AG04449 (cell line): Measurements from ENCODE around the gene SRPRB.

Source experiments
- CTCF ChIA-PET: fragments of 350-600 bp; formaldehyde crosslinking; extraction: SDS; loops from one replicate; lab custom pipeline; 2021; ENCODE audit warnings: antibody characterized with exemption; lab: Yijun Ruan, JAX
- POLR2A ChIA-PET: fragments of 400-600, 350-600 bp; formaldehyde crosslinking; extraction: SDS; loops from one replicate; lab custom pipeline; 2020; ENCODE audit warnings: antibody characterized with exemption, inconsistent platforms; lab: Yijun Ruan, JAX
- DNase-seq: peaks from one replicate; pipeline ENCODE4 v3.0.0-alpha.2; 2010; ENCODE audit warnings: low read depth, low spot score
- H3K4me3 ChIP-seq: 2 replicates; pipeline ENCODE4 v1.5.1; 2011; ENCODE audit warnings: low read depth, mild to moderate bottlenecking, control low read depth, low read length
- CTCF ChIP-seq: IDR thresholded peaks from one replicate; pipeline ENCODE4 v1.5.1; 2011; ENCODE audit warnings: mild to moderate bottlenecking, moderate library complexity, low read length, control low read depth, inconsistent platforms; ENCODE audit not compliant: insufficient read depth; ENCODE audit errors: missing control alignments

The SRPRB gene

DNA sequence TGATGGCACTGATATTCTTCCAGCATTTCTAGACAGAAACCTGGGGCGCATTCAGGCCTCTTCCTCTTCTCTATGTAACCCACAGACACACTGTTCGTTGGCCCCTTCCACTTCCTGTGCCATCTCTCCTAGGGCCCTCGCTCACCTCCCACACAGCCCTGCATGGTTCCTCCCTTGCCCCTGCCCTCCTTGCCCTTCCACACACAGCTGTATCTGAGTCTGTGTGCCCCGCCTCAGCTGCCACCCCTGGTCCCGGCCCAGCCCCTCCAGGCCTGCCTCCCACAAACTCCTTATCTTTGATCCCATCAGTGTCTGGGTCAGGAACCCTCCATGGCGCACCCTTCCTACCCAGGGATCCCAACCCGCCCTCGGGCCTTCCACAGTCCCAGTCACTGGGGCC lies 52.2 kb downstream of the SRPRB start:
- no peak for TF ChIP-seq CTCF
- no peak overlapping the region for H3K4me3 ChIP-seq
- DNase-seq, result no peak
- CTCF ChIA-PET, result interaction anchor here (0.8 kb wide), 1 partner anchor 14 kb away, joined by 3 read pairs; no protein-coding TSS in a partner anchor
- POLR2A ChIA-PET, result no interaction called here

- POLR2A ChIA-PET, result no interaction called here
- H3K4me3 ChIP-seq, result no peak overlapping the region
- no peak for DNase-seq
- no peak for TF ChIP-seq CTCF
- CTCF ChIA-PET, result interaction anchor here (0.5 kb wide), 1 partner anchor 119 kb away, joined by 3 read pairs; no protein-coding TSS in a partner anchor
Measured at GRCh38 chr3:133859381-133860234, 54.0 kb downstream of the SRPRB start.

GRCh38 chr3:133860519-133860918 lies 54.9 kb downstream of the SRPRB start:
- DNase-seq, result no peak
- no peak for TF ChIP-seq CTCF
- POLR2A ChIA-PET, result no interaction called here
- CTCF ChIA-PET, result interaction anchor here (0.5 kb wide), 1 partner anchor 120 kb away, joined by 3 read pairs; no protein-coding TSS in a partner anchor
- H3K4me3 ChIP-seq, result no peak overlapping the region

GRCh38 chr3:133862161-133862560 lies 56.5 kb downstream of the SRPRB start:
- TF ChIP-seq CTCF, result no peak
- DNase-seq, result no peak
- POLR2A ChIA-PET, result no interaction called here
- CTCF ChIA-PET, result no interaction called here
- no peak overlapping the region for H3K4me3 ChIP-seq

GRCh38 chr3:133863911-133864310 lies 58.3 kb downstream of the SRPRB start:
- ChIA-PET POLR2A (no interaction called here), CTCF (interaction anchor here (2.6 kb wide), 1 partner anchor 8 kb away, joined by 6 read pairs; no protein-coding TSS in a partner anchor)
- no peak for DNase-seq
- H3K4me3 ChIP-seq, result no peak overlapping the region
- no peak for TF ChIP-seq CTCF

GRCh38 chr3:133864616-133865015 lies 59.0 kb downstream of the SRPRB start:
- DNase-seq, result no peak
- CTCF ChIA-PET, result interaction anchor here (1.3 to 2.6 kb wide), 2 partner anchors 9 to 17 kb away, joined by 3 to 6 read pairs; no protein-coding TSS in a partner anchor
- H3K4me3 ChIP-seq, result no peak overlapping the region
- TF ChIP-seq CTCF, result no peak
- POLR2A ChIA-PET, result no interaction called here
